Testis (tissue), 3 donors: Measurements from ENCODE around the gene PHF12. TPM values are rescaled to one million over a fixed set of nuclear protein-coding genes. Genes with fewer than 3 reads are reported as not detected.
"Not testable (repeated sequence)": the region's sequence is repeated elsewhere in the genome, so short reads cannot be mapped to it uniquely, and the experiment has no call there.

Experiments used
- DNase-seq: peaks from one replicate; pipeline ENCODE4 v3.0.0-alpha.2; 2019
- H3K27ac ChIP-seq, 2 donors: fragments of 200-600 bp; sonication (generic); one replicate each; pipeline ENCODE4 v1.5.1; 2019
- H3K27me3 ChIP-seq: fragments of 200-600 bp; sonication (generic); one replicate; pipeline ENCODE4 v1.5.1; 2019
- H3K36me3 ChIP-seq: fragments of 200-600 bp; sonication (generic); one replicate; pipeline ENCODE4 v1.5.1; 2017; ENCODE audit warnings: low read depth; ENCODE audit errors: missing control alignments
- H3K4me1 ChIP-seq: fragments of 200-600 bp; sonication (generic); one replicate; pipeline ENCODE4 v1.5.1; 2019
- H3K4me3 ChIP-seq, 2 donors: fragments of 200-600 bp; sonication (generic); one replicate each; pipeline ENCODE4 v1.5.1; 2017 to 2019
- H3K9me3 ChIP-seq: fragments of 200-600 bp; sonication (generic); one replicate; pipeline ENCODE4 v1.5.1; 2017
- POLR2A ChIP-seq: fragments of 450-650 bp; IDR thresholded peaks from one replicate; pipeline ENCODE4 v1.6.1; 2017; ENCODE audit warnings: antibody characterized with exemption, mild to moderate bottlenecking, moderate library complexity
- WGBS, 2 donors: methylation state at CpG; one replicate each; pipeline ENCODE4 v1.1.5; 2018; 5-methylcytosine and 5-hydroxymethylcytosine counted together
- intact Hi-C: fragments of 100-400 bp; cut with DNase I; formaldehyde crosslinking; loops from one replicate; pipeline ENCODE4 v1.15.1; 2023; ENCODE audit warnings: low total_unique reads
- polyA plus RNA-seq: library from polyadenylated mRNA; stranded (reverse); fragments of 350-450 nt; fragmentation: Illumina TruSeq; extraction: RNeasy Lipid Tissue Mini Kit (QIAGEN cat#74804); gene quantifications from one replicate; pipeline ENCODE4 v1.2.3, GENCODE V29; 2014; ENCODE audit warnings: low read depth, low replicate concordance; ENCODE audit not compliant: insufficient read depth
- total RNA-seq, 2 donors: library from RNA; depleted of rRNA; stranded (reverse); fragments of >200 nt; gene quantifications; one replicate each; pipeline ENCODE4 v1.2.3, GENCODE V29; 2016
- TF ChIP-seq, protein P1 (sequence below), 3 experiments: fragments of 450-650 bp in 2 of 3; fragments of 200-600 bp in 1 of 3; sonication (generic) in 1 of 3; IDR thresholded peaks; one replicate each; pipeline ENCODE4 v1.5.1; 2016 to 2019; ENCODE audit warnings: antibody characterized with exemption in 3 of 3, mild to moderate bottlenecking in 2 of 3, moderate library complexity in 1 of 3

The PHF12 gene
- total and polyA plus RNA-seq, 3 donors from 2014 or later, result 38.8 to 85.3 (median 82.4) TPM

DNA sequence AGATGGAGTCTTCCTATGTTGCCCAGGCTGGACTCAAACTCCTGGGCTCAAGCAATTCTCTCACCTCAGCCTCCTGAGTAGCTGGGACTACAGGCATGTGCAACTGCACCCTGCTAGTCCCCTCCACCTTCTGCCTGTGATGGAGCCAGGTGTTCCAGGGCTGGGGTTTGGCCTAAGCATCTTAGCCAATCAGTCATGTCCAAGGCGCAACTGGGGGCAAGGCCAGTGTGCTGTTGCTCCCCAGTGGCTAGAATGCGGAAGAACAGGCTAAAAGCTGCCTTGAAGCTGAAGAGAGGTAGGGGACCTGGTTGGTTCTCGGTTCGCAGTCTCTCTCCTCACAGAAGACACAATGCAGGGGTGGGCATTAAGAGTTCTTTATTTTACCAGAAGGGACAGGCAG lies 72.3 kb downstream of the PHF12 start:
- intact Hi-C loops, result no loop called here
- Histone ChIP-seq H3K27ac (no peak overlapping the region), H3K4me1 (no peaks in the 10 kb centered on the region), H3K9me3 (no peaks in the 10 kb centered on the region), H3K4me3 (no peak overlapping the region), H3K36me3 (no peaks in the 10 kb centered on the region), H3K27me3 (no peaks in the 10 kb centered on the region)
- WGBS, 2 donors, result 91 to 96% methylated on average over 4 of the region's 4 CpGs
- no peak for TF ChIP-seq POLR2A
- TF ChIP-seq, protein P1, sequence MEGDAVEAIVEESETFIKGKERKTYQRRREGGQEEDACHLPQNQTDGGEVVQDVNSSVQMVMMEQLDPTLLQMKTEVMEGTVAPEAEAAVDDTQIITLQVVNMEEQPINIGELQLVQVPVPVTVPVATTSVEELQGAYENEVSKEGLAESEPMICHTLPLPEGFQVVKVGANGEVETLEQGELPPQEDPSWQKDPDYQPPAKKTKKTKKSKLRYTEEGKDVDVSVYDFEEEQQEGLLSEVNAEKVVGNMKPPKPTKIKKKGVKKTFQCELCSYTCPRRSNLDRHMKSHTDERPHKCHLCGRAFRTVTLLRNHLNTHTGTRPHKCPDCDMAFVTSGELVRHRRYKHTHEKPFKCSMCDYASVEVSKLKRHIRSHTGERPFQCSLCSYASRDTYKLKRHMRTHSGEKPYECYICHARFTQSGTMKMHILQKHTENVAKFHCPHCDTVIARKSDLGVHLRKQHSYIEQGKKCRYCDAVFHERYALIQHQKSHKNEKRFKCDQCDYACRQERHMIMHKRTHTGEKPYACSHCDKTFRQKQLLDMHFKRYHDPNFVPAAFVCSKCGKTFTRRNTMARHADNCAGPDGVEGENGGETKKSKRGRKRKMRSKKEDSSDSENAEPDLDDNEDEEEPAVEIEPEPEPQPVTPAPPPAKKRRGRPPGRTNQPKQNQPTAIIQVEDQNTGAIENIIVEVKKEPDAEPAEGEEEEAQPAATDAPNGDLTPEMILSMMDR (IDR thresholded peaks at IDR 0.05), result peak in 1 of 3 experiments; percentile 8
- peak; percentile 36 for DNase-seq

DNA sequence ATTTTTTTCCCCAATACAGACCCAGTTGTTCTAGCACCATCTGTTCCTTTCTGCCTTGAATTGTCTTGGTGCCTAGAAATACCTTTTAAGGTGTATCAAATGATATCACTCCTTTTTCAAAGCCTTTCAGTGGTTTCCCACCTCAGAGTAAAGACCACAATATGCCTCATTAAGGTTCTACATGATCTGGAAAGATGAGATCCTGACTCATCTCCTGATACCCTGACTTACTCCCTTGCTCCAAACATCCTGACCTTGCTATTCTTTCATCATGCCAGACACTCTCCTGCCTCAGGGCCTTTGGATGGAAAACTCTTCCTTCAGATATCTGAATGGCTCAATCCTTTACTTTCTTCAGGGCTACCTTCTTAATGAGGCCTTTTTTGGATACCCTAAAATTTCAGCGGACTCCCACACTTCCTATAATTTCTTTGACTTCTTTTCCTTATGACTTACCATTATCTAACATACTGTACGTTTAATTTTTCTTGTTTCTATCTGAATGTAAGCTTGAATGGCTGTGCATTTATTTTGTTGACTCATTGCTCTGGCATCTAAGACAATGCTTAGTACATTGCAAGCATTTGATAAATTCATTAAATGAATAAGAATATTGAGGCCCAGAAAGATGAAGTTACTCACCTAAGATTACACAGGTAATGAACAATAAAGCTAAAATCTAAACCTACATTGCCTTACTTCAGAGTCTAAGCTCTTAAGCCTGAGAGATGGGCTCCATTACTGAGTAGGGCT lies 73.0 kb downstream of the PHF12 start:
- DNase-seq, result no peak
- WGBS, 2 donors, result 89 to 92% methylated on average over 2 of the region's 2 CpGs
- H3K4me1 ChIP-seq, result no peaks in the 10 kb centered on the region
- H3K36me3 ChIP-seq, result no peaks in the 10 kb centered on the region
- TF ChIP-seq POLR2A, result no peak
- TF ChIP-seq, protein P1 (IDR thresholded peaks at IDR 0.05), result no peak
- no peak overlapping the region for H3K4me3 ChIP-seq
- intact Hi-C loops, result no loop called here
- H3K27me3 ChIP-seq, result no peaks in the 10 kb centered on the region
- no peaks in the 10 kb centered on the region for H3K9me3 ChIP-seq
- no peak overlapping the region for H3K27ac ChIP-seq

DNA sequence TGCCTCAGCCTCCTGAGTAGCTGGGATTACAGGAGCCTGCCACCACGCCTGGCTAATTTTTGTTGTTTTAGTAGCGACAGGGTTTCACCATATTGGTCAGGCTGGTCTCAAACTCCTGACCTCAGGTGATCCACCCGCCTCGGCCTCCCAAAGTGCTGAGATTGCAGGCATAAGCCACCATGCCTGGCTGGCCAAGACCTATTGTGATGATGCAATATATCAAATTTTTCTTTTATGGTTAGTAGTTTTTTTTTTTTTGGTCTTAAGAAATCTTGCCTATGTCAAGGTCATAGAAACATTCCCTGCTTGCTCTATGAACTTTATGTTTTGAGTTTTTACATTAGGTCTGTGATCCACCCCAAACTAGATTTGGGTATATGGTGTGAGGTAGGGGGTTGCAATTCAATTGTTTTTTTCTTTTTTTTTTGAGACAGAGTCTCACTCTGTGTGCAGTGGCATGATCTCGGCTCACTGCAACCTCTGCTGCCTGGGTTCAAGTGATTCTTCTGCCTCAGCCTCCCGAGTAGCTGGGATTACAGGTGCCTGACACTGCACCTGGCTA lies 74.1 kb downstream of the PHF12 start:
- DNase-seq, H3K9me3 ChIP-seq, H3K36me3 ChIP-seq, H3K27me3 ChIP-seq, H3K4me3 ChIP-seq, intact Hi-C loops, H3K4me1 ChIP-seq, H3K27ac ChIP-seq: not testable (repeated sequence)
- 96% methylated on average over 6 of the region's 6 CpGs for WGBS, 2 donors

DNA sequence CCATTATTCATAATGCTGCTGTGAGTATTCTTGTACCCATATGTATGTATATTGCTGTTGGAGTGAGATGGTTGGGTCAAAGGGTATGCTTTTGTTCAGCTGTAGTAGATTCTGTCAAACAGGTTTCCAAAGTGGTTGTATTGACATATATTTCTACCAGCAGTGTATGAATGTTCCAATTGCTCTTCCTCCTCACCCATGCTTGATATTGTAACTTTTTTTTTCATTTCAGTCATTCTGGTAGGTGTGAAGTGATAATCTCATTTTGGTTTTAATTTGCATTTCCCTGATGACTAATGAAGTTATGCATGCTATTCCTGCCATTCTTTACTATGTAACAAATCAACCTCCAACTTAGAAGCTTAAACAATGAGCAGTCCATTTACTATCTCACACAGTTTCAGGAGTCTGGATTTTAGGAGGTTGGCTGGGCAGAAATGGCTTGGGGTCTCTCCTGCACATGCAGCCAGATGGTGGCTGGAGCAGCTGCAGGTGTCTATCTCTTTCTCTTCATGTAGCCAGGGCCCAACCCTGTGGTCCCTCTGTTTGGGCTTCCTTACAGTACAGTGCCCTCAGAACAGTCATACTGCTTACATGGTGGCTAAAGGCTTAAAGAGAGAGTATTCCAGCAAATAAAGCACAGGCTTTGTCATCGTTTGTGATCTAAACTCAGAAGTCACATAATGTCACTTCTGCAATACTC lies 75.3 kb downstream of the PHF12 start:
- H3K4me3 ChIP-seq, result no peak overlapping the region
- no peak for DNase-seq
- H3K4me1 ChIP-seq, result no peaks in the 10 kb centered on the region
- no peaks in the 10 kb centered on the region for H3K9me3 ChIP-seq
- TF ChIP-seq, protein P1 (IDR thresholded peaks at IDR 0.05), result no peak
- no peak for TF ChIP-seq POLR2A
- no peaks in the 10 kb centered on the region for H3K27me3 ChIP-seq
- H3K36me3 ChIP-seq, result no peaks in the 10 kb centered on the region
- intact Hi-C loops, result no loop called here
- 44 to 56% methylated on average over 1 of the region's 1 CpG for WGBS, 2 donors
- no peak overlapping the region for H3K27ac ChIP-seq

DNA sequence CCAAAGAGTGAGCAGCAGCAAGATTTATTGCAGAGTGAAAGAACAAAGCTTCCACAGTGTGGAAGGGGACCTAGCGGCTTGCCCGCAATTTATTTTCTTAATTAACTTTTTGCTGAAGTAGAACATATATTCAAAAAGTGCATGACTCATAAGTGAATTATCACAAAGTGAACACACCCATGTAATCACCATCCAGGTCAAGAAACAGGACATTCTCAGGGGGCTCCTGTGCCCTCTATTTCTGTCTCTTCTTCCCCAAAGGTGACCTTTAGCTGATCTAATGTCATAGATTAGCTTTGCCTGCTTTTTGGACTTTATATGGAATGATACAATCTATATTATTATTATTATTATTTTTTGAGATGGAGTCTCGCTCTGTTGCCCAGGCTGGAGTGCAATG lies 76.6 kb downstream of the PHF12 start:
- intact Hi-C loops, result no loop called here
- H3K27me3 ChIP-seq, result no peaks in the 10 kb centered on the region
- H3K36me3 ChIP-seq, result no peaks in the 10 kb centered on the region
- no peak overlapping the region for H3K4me3 ChIP-seq
- H3K4me1 ChIP-seq, result no peaks in the 10 kb centered on the region
- TF ChIP-seq, protein P1 (IDR thresholded peaks at IDR 0.05), result no peak
- TF ChIP-seq POLR2A, result no peak
- H3K9me3 ChIP-seq, result no peaks in the 10 kb centered on the region
- WGBS, 2 donors, result 88 to 89% methylated on average over 3 of the region's 3 CpGs
- DNase-seq, result no peak
- H3K27ac ChIP-seq, result no peak overlapping the region
